Adipocyte (in vitro differentiated cells): ENCODE data around the gene WNK2.

ENCODE experiments used
- DNase-seq: peaks from one replicate; pipeline ENCODE4 v3.0.0-alpha.2; 2015; ENCODE audit warnings: low read depth
- H3K27me3 ChIP-seq: replicated peaks from 2 replicates; pipeline ENCODE4 v1.7.0; 2013; ENCODE audit warnings: mild to moderate bottlenecking, low read length, moderate library complexity; ENCODE audit not compliant: control insufficient read depth, insufficient read depth
- H3K36me3 ChIP-seq: 2 replicates; pipeline ENCODE4 v1.7.0; 2013; ENCODE audit warnings: low read length, mild to moderate bottlenecking, moderate library complexity; ENCODE audit not compliant: control insufficient read depth, insufficient read depth, severe bottlenecking
- H3K4me1 ChIP-seq: 2 replicates; pipeline ENCODE4 v1.7.0; 2013; ENCODE audit warnings: mild to moderate bottlenecking, low read length, moderate library complexity; ENCODE audit not compliant: control insufficient read depth, insufficient read depth
- H3K4me3 ChIP-seq: 2 replicates; pipeline ENCODE4 v1.7.0; 2013; ENCODE audit warnings: mild to moderate bottlenecking, low read length, moderate library complexity
- H3K9ac ChIP-seq: 2 replicates; pipeline ENCODE4 v1.7.0; 2013; ENCODE audit warnings: mild to moderate bottlenecking, low read length, moderate library complexity
- H3K9me3 ChIP-seq: 2 replicates; pipeline ENCODE4 v1.7.0; 2013; ENCODE audit warnings: mild to moderate bottlenecking, low read length, moderate library complexity; ENCODE audit not compliant: control insufficient read depth

Gene WNK2

DNA sequence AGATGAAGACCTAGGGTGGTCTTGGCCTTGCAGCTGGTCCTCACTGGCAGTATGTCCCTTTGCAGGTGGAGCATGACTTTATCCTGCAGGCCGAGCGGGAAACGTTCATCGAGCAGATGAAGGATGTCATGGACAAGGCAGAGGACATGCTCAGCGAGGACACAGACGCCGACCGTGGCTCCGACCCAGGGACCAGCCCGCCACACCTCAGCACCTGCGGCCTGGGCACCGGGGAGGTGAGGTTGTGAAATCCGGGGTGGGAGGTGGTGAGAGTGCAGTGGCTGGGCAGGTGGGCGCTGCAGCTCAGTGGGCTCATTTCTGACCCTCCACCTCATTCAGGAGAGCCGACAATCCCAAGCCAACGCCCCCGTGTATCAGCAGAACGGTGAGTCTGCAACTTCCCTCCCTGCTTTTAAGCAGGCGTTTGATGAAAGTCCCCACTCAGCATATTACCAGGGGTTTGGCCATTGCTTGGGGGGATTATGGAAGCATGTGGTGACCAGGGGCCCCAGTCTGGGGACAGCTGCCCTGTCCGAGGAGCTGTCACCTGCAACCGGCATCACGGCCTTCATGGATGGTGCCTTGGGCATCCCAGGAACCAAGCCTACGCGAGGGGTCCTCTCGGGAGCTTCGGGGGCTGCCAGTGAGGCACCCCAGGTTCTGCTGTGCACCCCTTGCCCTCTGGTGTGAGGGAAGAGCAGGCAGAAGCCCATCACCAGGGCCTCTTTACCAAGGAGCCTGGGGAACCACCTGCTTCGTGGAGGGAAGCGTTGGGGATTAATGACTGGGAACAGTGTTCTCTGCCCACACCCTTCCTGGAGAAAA is 84.0 kb downstream of the WNK2 start:
- no peak for DNase-seq
- Histone ChIP-seq H3K36me3 (no peaks in the 10 kb centered on the region), H3K27me3 (peaks cover 18% of the 10 kb centered on the region), H3K4me3 (no peak overlapping the region), H3K9me3 (peaks cover 8% of the 10 kb centered on the region), H3K9ac (no peak overlapping the region), H3K4me1 (no peaks in the 10 kb centered on the region)

DNA sequence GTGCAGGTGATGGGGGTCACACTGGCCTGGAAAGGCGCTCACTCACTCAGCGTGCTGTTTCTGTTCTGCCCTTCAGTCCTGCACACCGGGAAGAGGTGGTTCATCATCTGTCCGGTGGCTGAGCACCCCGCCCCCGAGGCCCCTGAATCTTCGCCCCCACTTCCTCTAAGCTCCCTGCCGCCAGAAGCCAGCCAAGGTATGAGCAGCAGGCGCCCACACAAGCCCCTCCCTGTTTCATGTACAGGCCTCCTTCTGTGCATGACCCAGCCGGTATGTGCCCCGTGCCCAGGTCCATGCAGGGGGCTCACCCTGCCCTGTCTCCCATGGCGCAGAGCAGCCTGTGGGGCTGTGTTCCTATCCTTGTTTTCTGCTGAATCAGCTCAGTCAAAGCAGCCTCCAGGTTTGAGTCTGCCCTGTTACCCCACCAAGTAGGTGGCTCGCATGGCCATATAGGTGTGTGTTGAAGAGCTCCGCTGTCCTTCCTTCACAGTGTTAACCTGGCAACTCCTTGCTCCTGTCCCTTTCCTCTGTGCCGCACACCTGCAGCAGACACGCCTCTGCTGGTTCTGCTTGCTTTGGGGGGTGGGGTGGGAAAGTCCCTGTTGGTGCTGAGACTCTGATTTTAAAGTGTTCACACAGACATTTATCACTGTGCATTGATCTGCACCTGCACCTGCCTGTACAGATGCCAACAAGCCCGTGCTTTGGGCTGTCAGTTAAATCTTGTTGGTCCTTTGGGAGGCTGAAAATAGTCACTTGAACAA is 84.8 kb downstream of the WNK2 start:
- no peak for DNase-seq

DNA sequence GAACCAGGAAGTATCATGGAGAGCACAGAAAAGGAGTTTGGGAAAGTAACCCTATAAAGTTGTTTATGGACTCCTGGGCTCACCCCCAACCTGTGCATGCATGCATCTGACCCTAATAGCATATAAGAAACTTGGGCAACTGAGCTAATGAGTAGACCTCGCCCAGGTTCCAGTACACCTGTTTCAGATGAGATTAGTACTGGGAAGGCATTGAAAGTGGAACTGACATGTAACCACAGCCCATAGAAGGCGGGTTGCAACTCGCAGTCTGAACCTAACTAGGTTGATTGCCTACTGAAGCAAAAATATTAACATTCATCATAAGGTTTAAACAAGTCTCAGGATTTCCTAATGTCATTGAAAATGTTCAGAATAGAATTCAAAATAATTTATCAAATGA is 87.0 kb downstream of the WNK2 start:
- no peaks in the 10 kb centered on the region for H3K4me1 ChIP-seq
- DNase-seq, result no peak

More for the DNA sequence above, 84.8 kb downstream of the WNK2 start:
- Histone ChIP-seq H3K4me3 (no peak overlapping the region), H3K4me1 (no peaks in the 10 kb centered on the region), H3K9me3 (peaks cover 13% of the 10 kb centered on the region), H3K36me3 (no peaks in the 10 kb centered on the region), H3K9ac (no peak overlapping the region), H3K27me3 (peaks cover 15% of the 10 kb centered on the region)

DNA sequence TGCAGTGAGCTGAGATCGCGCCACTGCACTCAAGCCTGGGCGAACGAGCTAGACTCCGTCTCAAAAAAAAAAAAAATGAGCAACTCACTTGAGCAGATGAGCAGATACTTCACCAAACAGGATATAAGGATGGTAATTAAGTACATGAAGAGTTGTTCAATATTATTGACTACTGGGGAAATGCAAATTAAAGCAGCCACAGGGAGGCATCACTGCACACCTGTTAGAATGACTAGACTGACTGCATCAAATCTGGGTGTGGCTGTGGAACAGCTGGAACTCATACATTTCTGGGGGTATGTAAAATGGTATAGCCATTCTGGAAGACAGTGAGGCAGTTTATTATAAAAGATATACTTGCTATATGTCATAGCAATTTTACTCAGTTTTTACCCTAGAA is 93.0 kb downstream of the WNK2 start:
- DNase-seq, result no peak
- peaks cover 12% of the 10 kb centered on the region for H3K27me3 ChIP-seq

More for the DNA sequence above, 87.0 kb downstream of the WNK2 start:
- Histone ChIP-seq H3K27me3 (peaks cover 10% of the 10 kb centered on the region), H3K4me3 (no peak overlapping the region), H3K36me3 (no peaks in the 10 kb centered on the region), H3K9ac (no peak overlapping the region), H3K9me3 (peaks cover 16% of the 10 kb centered on the region)

DNA sequence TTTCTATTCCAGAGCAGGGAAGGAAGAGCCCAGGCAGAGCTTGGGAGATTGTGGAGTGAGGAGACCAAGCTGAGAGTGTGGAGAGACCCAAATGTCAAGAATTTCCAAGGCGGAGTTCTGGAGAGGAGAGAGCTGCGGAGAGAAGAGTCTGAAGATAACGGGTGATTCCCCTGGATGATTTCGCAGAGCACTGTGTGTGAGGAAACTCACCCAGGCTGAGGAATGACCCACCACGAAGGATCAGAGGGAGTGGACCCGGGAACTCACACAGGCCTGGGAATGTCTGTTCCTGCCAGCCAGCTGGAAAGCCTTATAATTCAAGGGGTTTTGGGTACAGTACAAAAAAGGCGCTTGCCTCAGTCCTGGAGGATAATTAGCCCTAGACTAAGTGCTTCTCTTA is 94.2 kb downstream of the WNK2 start:
- Histone ChIP-seq H3K4me3 (no peak overlapping the region), H3K4me1 (no peaks in the 10 kb centered on the region), H3K27me3 (peaks cover 16% of the 10 kb centered on the region), H3K36me3 (no peaks in the 10 kb centered on the region), H3K9ac (no peak overlapping the region), H3K9me3 (peaks cover 8% of the 10 kb centered on the region)
- DNase-seq, result no peak

More for the DNA sequence above, 93.0 kb downstream of the WNK2 start:
- Histone ChIP-seq H3K9me3 (peaks cover 8% of the 10 kb centered on the region), H3K9ac (no peak overlapping the region), H3K4me1 (no peaks in the 10 kb centered on the region), H3K4me3 (no peak overlapping the region), H3K36me3 (no peaks in the 10 kb centered on the region)

DNA sequence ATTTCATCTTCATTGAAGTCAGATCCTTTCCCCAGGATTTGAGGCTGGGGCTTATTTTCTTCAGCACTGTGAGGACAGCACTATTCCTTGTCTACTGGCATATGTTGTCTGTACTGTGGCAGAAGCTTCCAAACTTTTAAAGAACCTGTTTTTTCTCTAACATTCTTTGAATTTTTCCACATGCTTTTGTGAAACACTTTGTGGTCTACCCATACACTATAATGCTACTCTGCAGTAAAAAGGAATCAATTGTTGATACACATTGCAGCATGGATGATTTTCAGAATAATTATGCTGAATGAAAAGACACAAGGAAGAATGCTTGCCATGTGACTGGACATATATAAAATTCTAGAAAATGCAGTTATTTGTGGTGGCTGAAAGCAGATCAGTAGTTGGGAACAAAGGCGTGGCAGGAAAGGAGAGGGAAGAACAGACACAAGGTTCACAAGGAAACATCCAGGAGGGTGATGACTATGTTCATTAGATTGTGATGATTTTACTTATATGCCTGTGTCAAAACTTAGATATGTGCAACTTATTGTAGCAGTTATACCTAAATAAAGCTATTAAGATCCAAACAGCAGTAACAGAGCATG is 96.8 kb downstream of the WNK2 start:
- peaks cover 12% of the 10 kb centered on the region for H3K9me3 ChIP-seq
- H3K9ac ChIP-seq, result no peak overlapping the region
- H3K4me3 ChIP-seq, result no peak overlapping the region
- no peaks in the 10 kb centered on the region for H3K36me3 ChIP-seq
- no peaks in the 10 kb centered on the region for H3K4me1 ChIP-seq
- no peak for DNase-seq
- H3K27me3 ChIP-seq, result peaks cover 16% of the 10 kb centered on the region

DNA sequence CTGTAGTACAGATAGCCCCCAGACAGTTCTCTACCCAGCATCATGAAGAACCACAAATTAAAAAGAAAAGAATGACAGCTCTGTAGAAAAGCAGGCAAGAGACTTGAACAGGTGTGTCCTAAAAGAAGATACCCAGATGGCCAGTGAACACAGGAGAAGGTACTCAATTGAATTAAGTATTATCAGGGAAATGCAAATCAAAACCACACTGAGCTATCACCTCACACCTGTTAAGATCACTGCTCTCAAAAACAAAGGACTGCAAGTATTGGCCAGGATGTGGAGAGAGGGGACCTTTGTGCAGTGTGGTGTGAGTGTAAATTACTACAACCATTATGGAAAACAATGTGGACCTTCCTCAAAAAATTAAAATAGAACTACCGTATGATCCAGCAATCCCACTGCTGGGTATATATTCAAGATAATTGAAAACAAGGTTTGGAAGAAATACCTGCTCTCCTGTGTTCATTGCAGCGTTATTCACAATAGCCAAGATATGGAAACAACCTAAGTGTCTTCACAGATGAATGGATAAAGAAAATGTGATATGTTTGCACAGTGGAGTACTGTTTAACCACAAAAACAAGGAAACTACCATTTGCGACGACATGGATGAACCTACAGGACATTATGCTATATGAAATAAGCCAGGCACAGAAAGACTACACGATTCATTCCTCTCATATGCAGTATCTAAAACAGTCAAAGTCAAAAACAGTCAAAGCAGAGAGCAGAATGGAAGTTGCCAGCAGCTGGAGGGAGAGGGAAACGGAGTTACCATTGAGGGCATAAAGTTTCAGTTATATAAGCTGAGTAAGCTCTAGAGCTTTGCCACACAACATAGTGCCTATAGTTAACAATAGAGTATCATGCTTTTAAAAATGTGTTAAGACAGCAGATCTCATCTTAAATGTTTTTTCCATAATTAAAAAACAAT is 102.6 kb downstream of the WNK2 start:
- Histone ChIP-seq H3K4me3 (no peak overlapping the region), H3K4me1 (no peaks in the 10 kb centered on the region), H3K27me3 (peaks cover 11% of the 10 kb centered on the region), H3K36me3 (no peaks in the 10 kb centered on the region), H3K9me3 (peaks cover 12% of the 10 kb centered on the region), H3K9ac (no peak overlapping the region)
- no peak for DNase-seq

DNA sequence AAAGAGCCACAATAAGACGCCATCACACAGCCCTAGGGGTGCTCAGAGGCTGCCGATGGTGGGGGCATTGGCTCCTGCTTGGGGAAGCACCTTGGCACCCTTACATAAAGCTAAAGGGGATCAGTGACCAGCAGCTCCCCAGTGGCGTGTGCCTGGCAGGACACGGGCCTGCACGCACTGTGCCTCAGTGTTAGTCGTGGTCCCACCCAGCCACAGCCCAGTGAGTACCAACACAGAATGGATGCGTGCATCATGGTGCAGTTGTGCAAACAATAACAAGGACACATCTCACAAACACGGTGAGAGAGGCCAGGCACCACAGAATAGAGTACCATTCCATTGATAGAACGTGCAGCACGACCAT is 103.2 kb downstream of the WNK2 start:
- DNase-seq, result no peak
- Histone ChIP-seq H3K4me3 (no peak overlapping the region), H3K9me3 (peaks cover 12% of the 10 kb centered on the region), H3K36me3 (no peaks in the 10 kb centered on the region), H3K4me1 (no peaks in the 10 kb centered on the region), H3K27me3 (peaks cover 14% of the 10 kb centered on the region), H3K9ac (no peak overlapping the region)

DNA sequence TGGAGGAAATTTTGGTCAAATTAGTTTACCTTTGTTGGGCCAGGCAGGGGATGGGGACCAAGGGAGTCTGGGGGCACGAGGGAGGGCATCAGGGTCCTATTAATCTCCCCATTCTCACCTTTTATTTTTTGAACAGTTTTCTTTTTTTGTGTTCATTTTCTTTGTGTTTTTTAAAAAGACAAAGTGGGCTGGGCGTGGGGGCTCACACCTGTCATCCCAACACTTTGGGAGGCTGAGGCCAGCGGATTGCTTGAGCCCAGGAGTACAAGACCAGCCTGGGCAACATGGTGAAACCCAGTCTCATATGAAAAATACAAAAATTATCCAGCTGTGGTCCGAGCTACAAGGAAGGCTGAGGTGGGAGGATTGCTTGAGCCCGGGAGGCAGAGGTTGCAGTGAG is 103.7 kb downstream of the WNK2 start:
- Histone ChIP-seq H3K4me3 (no peak overlapping the region), H3K27me3 (peaks cover 12% of the 10 kb centered on the region), H3K36me3 (no peaks in the 10 kb centered on the region), H3K9ac (no peak overlapping the region), H3K4me1 (no peaks in the 10 kb centered on the region), H3K9me3 (peaks cover 12% of the 10 kb centered on the region)
- DNase-seq, result no peak

DNA sequence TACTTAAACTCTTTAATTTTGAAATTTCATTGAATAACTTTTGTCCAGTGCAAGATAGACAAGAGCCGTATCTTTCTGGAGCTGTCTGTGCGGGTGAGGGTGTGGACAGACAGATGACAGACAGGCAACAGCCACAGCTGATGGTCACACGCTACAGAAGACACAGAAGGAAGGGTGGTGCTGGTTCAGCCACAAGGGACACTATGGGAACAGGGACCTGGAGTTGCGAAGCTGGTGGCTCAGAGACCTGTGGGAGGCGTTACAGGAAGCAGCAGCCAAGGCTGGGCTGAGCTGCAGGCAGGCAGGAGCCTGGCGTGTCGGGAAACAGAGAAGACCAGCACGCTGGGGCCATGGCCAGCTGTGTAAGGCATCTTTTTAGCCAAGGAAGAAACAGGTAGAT is 104.4 kb downstream of the WNK2 start:
- DNase-seq, result no peak
- H3K4me3 ChIP-seq, result no peak overlapping the region
- H3K9me3 ChIP-seq, result peaks cover 12% of the 10 kb centered on the region
- H3K36me3 ChIP-seq, result no peaks in the 10 kb centered on the region
- H3K9ac ChIP-seq, result no peak overlapping the region
- no peaks in the 10 kb centered on the region for H3K4me1 ChIP-seq
- peaks cover 12% of the 10 kb centered on the region for H3K27me3 ChIP-seq
